ENCODE measurements around the gene WDR6.

Gene WDR6, protein sequence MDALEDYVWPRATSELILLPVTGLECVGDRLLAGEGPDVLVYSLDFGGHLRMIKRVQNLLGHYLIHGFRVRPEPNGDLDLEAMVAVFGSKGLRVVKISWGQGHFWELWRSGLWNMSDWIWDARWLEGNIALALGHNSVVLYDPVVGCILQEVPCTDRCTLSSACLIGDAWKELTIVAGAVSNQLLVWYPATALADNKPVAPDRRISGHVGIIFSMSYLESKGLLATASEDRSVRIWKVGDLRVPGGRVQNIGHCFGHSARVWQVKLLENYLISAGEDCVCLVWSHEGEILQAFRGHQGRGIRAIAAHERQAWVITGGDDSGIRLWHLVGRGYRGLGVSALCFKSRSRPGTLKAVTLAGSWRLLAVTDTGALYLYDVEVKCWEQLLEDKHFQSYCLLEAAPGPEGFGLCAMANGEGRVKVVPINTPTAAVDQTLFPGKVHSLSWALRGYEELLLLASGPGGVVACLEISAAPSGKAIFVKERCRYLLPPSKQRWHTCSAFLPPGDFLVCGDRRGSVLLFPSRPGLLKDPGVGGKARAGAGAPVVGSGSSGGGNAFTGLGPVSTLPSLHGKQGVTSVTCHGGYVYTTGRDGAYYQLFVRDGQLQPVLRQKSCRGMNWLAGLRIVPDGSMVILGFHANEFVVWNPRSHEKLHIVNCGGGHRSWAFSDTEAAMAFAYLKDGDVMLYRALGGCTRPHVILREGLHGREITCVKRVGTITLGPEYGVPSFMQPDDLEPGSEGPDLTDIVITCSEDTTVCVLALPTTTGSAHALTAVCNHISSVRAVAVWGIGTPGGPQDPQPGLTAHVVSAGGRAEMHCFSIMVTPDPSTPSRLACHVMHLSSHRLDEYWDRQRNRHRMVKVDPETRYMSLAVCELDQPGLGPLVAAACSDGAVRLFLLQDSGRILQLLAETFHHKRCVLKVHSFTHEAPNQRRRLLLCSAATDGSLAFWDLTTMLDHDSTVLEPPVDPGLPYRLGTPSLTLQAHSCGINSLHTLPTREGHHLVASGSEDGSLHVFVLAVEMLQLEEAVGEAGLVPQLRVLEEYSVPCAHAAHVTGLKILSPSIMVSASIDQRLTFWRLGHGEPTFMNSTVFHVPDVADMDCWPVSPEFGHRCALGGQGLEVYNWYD

GRCh38 chr3:49007068-49007770 is at the start of gene WDR6:
Gene WDR6, plus strand, starts transcription at chr3:49007391. Its CDS starts 41 bp downstream, at chr3:49007432.
- DNase-seq: peak; percentile 97

- no peak for DNase-seq
Measured at GRCh38 chr3:48960841-48961413, 46.3 kb upstream of the WDR6 start.

- DNase-seq: no peak
Measured at GRCh38 chr3:48962340-48962739, 44.9 kb upstream of the WDR6 start.

DNA sequence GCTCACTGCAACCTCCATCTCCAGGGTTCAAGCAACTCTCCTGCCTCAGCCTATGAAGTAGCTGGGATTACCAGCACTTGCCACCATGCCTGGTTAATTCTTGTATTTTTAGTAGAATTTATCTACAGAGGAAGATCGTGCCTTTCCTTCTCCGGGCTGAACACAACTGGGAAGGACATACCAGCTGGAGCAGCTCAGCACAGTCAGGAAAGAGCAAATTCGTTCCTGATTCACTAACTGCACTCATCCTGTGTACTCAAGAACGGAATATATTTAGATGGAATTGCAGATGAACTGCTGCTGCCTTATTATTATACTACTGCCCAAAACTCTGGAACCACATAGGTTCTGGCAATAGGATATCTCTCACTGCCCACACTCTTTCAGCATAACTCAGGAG is 44.3 kb upstream of the WDR6 start:
- DNase-seq: no peak

DNA sequence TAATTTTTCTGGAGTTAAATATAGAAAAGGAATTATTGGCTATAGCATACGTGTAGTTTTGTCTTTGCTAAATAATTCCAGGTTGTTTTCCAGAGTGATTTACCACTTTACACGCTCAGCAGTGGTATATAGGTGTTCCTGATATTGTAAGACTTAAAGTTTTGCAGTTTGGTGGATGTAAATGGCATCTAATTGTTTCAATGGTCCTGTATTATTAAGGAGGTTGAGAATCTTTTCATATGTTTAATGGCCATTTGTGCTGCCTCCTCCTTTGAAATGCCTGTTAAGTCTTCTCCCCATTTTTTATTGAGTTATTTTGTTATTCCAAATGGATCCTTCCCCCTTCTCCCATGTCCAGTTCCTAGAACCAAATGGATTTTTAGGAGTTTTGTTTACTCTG is 43.6 kb upstream of the WDR6 start:
- DNase-seq: no peak

- DNase-seq: no peak
Measured at GRCh38 chr3:48966367-48966766, 40.8 kb upstream of the WDR6 start.

DNA sequence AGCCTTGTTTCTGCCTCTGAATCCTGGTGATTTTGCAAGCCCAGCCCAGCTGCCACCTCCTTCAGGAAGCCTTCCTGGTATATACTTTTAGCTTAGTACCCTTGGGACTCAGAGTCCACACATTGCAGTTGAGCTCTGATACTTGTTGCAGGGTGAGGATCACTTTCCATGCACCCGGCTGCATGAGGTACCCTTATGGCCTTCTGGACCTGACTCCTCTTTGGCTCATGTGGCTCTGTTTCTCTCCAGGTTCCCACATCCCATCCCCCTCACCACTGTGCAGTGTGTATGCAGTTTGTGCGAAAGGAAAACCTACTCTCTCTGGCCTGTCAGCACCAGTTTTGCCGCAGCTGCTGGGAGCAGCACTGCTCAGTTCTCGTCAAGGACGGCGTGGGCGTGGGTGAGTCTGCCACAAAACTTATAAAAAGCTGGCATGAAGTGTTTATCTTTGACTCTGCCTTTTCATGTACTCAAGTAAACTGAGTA is 40.3 kb upstream of the WDR6 start:
- DNase-seq: no peak

DNA sequence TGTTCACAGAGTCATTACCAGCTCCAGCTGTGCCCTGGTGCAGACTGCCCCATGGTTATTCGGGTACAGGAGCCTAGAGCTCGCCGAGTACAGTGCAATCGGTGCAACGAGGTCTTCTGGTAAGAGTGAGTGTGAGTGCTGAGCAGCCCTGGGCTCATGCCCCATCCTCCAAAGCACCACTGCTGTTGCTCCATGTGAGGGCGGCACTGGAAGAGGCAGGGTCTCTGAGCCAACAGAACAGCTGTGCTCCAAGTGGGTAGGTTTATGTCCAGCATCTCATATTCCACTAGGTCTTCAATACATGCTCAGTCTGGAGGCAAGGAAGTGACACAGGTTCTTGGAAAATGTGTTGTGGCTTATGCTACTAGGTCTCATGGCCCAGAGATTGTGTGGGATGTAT is 36.6 kb upstream of the WDR6 start:
- DNase-seq: no peak

GRCh38 chr3:48974076-48974864 is 32.9 kb upstream of the WDR6 start:
- no peak for DNase-seq

DNA sequence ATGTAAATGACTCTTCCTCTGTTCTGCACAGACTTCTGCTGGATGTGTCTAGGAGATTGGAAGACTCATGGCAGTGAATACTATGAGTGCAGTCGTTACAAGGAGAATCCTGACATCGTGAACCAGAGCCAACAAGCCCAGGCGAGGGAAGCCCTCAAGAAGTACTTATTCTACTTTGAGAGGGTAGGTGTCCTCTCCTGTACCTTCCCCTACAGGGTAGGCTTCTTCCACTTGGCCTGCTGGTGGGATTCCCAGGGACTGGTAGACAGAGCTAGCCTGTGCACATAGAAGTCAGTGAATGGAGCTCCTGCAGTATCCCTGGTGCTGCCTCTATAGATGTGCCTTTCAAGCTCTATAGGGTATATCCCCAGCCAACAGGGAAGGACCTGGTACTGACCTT is 27.7 kb upstream of the WDR6 start:
- no peak for DNase-seq

DNA sequence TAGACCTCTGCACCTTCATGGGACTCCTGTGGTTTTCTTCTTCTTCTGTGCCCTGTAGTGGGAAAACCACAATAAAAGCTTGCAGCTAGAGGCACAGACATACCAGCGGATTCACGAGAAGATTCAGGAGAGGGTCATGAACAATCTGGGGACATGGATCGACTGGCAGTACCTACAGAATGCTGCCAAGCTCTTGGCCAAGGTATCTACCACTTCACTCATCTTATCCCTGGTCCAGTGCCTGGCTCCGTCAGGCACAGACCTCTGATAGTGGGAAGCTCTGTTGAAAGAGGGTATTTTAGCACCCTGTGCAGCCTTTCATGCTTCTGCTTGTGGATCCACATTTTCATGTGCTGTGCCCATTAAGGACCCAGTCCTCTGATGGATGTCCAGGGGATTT is 26.9 kb upstream of the WDR6 start:
- DNase-seq: no peak

GRCh38 chr3:48982016-48982415 is 25.2 kb upstream of the WDR6 start:
- no peak for DNase-seq

GRCh38 chr3:48982686-48983085 is 24.5 kb upstream of the WDR6 start:
- no peak for DNase-seq

GRCh38 chr3:48983096-48983495 is 24.1 kb upstream of the WDR6 start:
- no peak for DNase-seq

DNA sequence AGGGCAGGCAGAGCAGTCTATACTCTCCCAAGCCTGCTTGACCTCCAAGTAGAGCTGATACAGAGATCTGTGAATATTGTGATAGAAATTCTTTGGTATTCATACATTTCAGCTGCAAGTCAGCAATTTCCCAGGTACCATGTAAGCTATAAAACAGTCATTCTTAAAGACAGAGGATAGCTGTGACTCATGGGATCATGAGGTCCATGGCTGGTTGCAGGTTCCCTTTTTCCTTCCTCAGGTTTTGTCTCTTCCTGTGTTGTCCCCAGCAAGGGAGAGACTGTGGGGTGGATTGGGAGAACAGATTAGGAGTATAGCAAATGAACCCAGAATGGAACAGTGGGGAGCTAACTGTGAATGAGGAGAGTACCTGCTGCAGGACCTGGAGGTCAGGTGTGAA is 22.5 kb upstream of the WDR6 start:
- DNase-seq: no peak

GRCh38 chr3:48985831-48986376 is 21.3 kb upstream of the WDR6 start:
- DNase-seq: no peak

- no peak for DNase-seq
Measured at GRCh38 chr3:48989126-48989795, 17.9 kb upstream of the WDR6 start.

- peak; percentile 73 for DNase-seq
Measured at GRCh38 chr3:48989796-48990635, 17.2 kb upstream of the WDR6 start, which contains the start of gene P4HTM. Gene P4HTM, plus strand, starts transcription at chr3:48990241. Its CDS starts 16 bp downstream, at chr3:48990257.

Data from activated gamma-delta T cell treated with Interleukin-2 at 50 U/mL for 16 hours (primary cell).